GM18861 (cell line): ENCODE data around the gene GAR1.
"Not testable (repeated sequence)": the region's sequence is repeated elsewhere in the genome, so short reads cannot be mapped to it uniquely, and the experiment has no call there.

Experiments used
- ATAC-seq: cut with Tn5 transposase; IDR thresholded peaks from one replicate; pipeline ENCODE4 v1.9.1; 2021; ENCODE audit not compliant: unreplicated experiment

The GAR1 gene

DNA sequence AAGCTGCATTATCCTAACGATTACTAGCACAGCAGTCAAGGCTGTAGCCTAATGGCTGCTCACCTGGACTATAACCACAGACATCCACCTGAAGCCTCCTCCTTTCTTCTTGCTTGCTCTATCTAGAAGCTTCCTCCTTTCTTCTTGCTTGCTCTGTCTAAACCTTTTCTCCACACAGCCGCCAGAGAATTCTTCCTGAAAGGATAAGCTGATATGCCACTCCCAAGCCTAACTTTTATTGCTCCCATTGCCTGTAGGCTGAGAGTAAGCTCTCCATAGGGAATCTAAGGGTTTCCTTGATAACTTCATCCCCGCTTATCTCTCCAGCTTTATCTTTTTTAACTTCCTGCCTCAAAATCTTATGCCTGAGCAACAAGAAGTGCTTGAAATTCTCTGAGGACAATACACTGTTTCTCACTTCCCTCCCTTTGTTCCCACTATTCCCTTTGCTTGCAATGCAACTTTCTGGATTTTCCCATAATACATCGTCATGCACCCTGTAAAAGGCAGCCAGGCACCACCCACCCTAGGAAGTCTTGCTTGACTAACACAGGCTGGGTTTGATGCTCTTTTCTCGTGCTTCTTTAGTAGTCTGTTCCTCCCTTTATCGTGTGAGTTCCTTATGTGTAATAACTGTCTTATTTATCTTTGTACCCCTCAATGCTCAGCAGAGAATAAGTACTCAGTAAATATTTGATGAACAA is 31.0 kb downstream of the GAR1 start:
- ATAC-seq, result no peak

DNA sequence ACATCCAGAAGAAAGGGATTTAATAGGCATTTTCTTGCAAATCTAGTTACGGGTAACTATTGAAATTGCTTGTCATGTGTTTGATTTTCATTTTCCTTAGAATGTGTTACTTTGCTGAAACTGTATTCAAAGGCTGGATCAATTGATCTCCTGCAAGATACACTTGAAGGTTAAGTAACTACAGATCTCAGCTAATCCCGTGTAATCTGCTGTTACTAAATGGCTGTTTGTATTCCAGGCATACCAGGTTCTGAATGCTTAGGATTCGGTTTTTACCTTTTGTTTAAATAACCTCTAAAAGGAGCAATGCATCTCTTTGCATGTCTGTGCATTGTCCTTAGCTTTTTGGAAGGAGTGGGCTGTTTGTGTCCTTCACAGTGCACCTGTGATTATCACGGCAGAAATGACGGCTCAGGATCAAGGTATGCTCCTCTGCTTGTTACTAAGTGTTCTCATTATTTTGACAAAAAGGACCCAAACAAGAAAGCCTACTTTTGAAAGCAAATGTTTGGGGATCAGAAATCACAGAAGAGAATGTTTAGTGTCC is 32.4 kb downstream of the GAR1 start, which contains the start of gene LRIT3:
Gene LRIT3 (plus strand): TSS at position 212 of the 547 bp plus-strand sequence. CDS start 95 bp downstream, at position 307.
- no peak for ATAC-seq

DNA sequence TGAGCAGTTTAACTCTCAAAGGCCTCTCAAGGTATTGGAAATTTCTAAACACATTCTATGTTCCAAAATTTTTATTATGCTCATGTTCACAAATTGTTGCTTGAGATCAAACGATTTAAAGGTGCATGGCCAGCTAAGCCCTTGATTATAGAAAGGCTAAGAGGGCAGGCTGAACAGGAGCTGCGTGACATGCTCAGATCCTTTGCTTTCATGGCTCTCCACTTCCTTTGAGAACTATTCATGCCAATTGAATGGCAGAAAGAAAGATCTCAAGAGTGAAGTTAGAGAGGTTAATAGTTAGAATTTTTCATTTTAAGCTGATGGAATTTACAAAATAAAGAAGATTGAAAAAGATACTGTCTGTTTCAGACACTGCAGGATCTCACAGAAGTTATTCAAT is 32.9 kb downstream of the GAR1 start:
- no peak for ATAC-seq

DNA sequence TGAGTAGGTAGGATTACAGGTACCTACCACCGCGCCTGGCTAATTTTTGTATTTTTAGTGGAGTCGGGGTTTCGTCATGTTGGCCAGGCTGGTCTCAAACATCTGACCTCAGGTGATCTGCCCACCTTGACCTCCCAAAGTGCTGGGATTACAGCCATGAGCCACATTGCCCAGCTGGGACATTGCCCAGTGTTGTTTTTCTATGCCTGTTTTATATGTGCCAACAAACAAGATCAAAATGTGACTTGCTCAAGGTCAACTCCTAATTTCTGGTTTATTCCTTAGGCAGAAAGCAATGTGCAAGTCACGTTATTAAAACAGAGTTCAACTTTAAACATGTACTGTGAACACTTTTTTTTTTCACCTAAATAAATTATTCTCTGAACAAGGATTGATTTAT is 35.0 kb downstream of the GAR1 start:
- no peak for ATAC-seq

DNA sequence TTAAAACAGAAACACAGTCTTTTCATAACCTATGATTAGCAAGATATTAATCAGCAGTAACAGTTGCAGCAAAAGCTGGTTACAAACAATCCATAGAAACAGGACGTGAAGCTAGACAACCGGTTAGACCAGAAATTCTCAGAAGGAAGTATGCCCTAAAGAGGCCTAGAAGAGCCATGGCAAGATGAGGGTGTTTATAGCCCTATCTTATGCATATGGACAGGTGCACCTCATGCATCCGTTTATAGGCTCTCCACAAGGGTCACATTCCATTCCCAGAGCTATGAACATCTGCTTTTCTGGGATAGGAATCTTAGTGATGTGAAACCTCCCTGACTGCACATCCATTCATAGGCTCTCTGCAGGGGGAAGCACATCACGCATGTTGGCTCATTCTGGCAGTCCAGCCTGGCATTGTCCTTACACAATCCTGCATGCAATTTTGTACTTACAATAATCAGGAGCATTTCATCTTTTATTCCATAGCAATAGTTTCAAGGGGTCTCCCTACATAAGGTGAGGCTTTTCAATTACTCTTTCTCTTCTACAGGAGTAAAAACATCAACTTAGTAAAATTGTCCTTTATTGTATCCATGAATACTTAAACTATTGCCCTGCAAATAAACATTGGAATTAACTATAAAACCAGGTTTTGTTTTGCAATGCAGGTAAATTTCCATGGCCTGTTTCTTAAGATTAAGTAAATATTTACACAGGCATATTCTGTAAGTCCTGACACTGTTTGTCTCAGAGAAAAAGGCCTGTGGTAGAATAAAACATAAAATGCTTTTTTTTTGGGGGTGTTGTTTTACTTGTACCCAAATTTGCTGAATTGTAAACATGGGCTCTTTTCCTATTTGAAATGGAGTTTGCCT is 44.1 kb downstream of the GAR1 start:
- ATAC-seq, result not testable (repeated sequence)

DNA sequence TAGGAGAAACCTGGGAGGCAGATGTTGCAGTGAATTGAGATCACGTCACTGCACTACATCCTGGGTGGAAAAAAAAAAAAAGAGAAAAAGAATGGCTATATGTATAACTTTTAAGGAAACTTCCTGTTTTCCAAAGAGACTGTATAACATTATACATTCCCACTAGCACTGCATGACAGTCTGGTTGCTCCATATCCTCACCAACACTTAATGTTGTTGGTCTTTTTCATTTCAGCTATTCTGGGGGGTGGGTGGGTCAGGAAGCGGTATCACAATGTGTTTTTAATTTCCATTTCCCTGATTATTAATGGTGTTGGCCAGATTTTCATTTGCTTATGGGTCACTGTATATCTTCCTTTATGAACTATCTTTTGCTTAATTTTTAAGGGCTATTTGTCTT is 45.7 kb downstream of the GAR1 start:
- no peak for ATAC-seq

DNA sequence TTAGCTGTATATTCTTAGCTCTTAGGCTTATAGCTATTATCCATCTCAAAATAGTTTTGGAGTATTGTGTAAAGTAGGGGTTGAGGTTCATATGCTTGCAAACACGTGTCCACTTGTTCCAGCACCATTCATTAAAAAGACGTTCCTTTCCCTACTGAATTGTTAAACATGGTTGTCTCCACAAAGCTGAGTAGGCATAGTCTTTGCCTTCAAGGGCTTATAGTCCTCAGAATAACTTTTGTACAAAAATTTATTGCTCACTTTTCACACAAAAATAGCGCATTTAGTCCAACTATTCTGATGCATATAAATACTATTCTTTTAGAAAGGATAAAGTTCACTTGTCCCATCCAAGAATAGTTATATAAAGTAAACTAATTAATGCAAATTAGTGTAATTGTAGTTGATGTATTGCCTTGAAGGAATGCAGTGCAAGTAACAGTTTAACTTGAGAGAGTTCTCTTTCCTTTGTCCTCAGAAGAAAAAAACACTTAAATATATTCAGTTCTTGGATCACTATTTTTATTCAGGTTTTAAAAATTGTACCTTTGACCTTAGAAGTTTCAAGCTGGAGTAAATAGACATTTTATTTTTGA is 46.5 kb downstream of the GAR1 start:
- ATAC-seq, result no peak

DNA sequence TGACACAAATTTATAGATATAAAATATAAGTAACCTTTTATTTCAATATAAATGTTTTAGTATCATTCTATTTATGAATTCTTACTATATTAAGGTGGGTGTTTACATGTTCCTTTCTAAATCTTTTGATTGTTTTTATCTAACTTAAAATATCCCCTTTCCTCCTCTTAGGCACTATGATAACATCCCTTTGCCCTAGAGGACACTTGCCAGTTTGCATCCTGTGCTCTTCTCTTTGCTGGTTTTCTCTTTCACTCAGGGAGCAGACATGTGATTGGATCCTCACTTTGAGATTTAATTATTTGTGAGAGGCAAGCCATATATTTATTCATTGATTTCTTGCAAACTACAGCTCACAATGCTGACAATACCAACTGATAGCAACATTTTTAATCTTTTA is 48.6 kb downstream of the GAR1 start:
- ATAC-seq, result no peak

DNA sequence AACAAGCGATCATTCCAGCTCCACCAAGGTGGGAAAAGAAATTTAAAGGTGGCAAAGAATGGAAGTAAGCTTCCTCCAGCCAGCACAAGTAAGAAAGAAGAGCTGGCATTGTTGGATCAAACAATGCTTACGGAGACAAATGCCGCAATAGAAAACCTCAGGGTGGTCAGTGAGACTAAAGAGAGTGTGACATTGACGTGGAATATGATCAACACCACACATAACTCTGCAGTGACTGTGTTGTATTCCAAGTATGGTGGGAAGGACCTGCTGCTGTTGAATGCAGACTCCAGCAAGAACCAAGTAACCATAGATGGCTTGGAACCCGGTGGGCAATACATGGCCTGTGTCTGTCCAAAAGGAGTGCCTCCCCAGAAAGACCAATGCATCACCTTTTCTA is 54.5 kb downstream of the GAR1 start:
- ATAC-seq, result no peak

DNA sequence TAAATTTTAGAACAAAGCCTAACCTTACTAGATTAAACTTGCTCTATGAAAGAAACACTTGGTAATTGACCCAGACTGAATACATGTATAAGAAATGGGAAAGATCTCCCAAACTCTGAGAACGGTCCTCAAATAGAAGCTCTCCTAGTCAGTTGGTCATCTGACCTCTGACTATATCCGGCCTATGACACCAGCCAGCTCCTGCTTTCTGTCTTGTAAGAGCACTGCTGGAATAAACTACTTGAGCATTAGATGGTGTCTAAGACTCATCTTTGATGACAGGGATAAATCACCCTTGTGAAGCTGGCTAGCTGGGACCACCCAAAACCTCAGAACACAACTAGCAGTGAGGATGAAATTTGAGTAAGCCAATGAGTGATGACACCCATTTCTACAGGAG is 56.5 kb downstream of the GAR1 start:
- no peak for ATAC-seq

DNA sequence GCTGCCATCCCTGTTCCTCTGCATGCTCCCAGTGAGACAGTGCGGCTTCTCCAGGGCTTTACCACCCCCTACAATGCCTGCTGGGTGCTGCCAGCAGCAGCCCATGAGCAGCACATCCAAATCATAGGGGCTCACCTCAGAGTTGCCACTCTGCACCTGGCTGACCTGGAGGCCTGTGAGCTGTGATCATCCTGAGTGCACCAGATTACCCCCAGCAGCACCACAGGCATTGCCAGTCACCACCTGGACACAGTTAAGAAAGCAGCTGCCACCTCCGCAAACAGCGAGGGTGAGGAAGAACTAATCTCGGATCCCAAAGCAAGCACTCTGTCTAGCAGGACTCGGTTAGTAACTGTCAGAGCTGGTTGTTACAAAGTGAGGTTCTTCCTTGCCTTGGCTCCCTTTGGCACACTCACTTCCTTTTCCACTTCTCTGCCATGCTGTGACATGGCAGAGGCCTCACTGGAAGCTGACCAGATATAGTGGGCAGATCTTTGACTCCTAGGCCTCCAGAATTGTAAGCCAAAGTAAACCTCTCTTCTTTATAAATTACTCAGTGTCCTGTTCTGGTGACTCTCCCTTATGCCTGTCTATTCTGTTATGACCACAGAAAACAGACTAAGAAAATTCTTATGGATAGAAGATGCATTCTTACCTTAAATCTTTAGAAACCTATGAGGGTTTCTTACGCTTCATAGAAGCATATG is 57.5 kb downstream of the GAR1 start:
- ATAC-seq, result no peak

DNA sequence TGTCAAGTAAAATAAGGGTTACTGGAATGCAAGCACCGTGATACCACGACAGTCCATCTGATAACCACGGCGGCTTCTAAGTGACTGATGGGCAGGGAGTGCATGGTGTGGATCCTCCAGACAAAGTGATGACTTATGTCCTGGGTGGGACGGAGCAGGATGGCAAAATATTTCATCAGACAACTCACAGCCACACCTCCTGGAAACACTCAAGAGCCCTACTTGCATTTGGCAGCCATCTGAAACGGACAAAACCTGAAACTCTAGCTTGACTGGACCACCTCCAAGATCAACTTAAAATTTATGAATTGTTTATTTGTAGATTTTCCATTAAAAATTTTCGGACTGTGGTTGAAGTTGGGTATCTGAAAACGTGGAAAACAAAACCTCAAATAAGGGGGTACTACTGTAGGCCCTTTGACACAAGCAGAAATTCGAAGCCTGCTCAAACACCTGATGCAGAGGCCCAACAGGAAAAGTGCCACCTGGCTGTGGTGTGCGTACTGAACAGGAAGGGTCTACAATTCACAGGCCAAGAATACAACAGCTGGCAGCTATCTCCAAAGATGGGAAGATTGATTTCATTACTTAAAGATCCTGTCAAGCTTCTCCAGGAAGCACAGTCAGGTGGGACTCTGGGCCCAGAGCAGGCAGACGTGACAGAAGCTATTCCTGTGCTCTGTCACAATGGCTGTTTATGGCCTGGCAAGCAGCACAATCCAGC is 58.4 kb downstream of the GAR1 start:
- ATAC-seq, result no peak
